ENCODE data around the gene NECTIN2.
"Not testable (repeated sequence)": the region's sequence is repeated elsewhere in the genome, so short reads cannot be mapped to it uniquely, and the experiment has no call there.

NECTIN2 gene

DNA sequence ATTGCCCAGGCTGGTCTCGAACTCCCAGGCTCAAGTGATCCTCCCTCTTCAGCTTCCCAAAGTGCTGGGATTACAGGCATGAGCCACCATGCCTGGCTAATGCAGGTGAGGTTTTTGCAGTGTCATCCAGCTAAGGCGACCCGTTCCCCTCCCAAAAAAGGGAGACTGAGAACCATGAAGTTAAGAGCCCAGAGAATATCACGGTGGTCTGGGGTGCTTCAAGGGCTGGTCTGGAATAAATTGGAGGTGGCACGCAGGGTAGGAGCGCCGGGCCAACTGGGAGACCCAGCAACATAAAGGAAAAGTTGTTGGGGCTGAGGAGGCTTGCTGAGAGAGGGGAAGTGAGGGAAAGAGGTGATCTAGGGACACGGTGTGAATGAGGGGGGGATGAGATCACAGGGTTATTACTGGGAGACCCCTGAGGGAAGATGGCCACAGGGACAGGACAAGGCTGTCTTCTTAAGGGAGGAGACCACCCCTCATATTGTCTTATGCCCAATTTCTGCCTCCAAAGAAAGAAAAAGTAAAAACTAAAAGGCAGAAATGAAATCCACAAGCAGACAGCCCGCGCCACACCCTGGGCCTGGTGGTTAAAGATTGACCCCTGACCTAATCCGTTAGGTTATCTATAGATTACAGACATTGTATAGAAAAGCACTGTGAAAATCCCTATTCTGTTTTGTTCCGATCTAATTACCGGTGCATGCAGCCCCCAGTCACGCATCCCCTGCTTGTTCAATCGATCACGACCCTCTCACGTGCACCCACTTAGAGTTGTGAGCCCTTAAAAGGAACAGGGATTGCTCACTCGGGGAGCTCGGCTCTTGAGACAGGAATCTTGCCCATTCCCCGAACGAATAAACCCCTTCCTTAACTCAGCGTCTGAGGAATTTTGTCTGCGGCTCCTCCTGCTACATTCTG lies 67.7 kb downstream of the NECTIN2 start:
- H3K27ac Mint-ChIP-seq (ENCODE audit: low read depth); ATAC-seq (replicated peaks; ENCODE audit: extremely low read depth, poor library complexity, severe bottlenecking): not testable (repeated sequence)

DNA sequence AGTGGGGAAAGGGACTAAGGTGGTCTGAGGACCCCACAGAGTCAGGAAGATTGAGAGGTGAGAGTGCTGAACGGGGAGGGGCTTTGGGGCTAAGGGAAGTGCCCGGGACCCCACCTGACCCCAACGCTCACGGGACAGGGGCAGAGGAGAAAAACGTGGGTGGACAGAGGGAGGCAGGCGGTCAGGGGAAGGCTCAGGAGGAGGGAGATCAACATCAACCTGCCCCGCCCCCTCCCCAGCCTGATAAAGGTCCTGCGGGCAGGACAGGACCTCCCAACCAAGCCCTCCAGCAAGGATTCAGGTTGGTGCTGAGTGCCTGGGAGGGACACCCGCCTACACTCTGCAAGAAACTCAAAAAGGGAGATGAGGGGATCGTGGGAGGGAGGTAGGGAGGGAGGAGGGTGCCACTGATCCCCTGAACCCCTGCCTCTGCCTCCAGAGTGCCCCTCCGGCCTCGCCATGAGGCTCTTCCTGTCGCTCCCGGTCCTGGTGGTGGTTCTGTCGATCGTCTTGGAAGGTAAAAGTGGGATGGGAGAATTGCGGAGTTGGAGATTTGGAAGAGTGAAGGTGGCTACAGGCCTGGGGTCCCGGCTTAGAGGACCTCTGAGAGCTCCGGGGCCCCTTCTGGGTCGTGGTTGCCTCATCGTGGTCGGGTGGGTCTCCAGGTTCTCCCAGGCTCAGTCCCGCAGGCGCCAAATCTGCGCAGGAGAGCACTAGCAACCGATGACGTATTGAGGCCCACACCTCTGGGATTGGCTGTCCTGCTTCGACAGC lies 68.5 kb downstream of the NECTIN2 start, which contains the start of gene APOC1:
Gene APOC1 (plus strand): TSS at position 176 of the 774 bp plus-strand sequence. CDS start 284 bp downstream, at position 460.
- not testable (repeated sequence) for H3K36me3 Mint-ChIP-seq (ENCODE audit: insufficient read depth); H3K27ac Mint-ChIP-seq (ENCODE audit: low read depth); H3K9me3 Mint-ChIP-seq
- Mint-ChIP-seq H3K4me1 (peaks cover 11% of the 10 kb centered on the region), H3K27me3 (peaks cover 46% of the 10 kb centered on the region), H3K4me3 (peak within 1 kb of the TSS; percentile 84)
- ATAC-seq (replicated peaks; ENCODE audit: extremely low read depth, poor library complexity, severe bottlenecking) (peak; percentile 83), DNase-seq (ENCODE audit: low spot score in 2 of 2) (peak; percentile 45 to 49)

More for the DNA sequence above, 67.7 kb downstream of the NECTIN2 start:
- not testable (repeated sequence) for H3K9me3 Mint-ChIP-seq; H3K36me3 Mint-ChIP-seq (ENCODE audit: insufficient read depth); DNase-seq (ENCODE audit: low spot score in 2 of 2)
- Mint-ChIP-seq H3K27me3 (peaks cover 46% of the 10 kb centered on the region), H3K4me1 (peaks cover 11% of the 10 kb centered on the region), H3K4me3 (peak overlapping the region; percentile 84)

DNA sequence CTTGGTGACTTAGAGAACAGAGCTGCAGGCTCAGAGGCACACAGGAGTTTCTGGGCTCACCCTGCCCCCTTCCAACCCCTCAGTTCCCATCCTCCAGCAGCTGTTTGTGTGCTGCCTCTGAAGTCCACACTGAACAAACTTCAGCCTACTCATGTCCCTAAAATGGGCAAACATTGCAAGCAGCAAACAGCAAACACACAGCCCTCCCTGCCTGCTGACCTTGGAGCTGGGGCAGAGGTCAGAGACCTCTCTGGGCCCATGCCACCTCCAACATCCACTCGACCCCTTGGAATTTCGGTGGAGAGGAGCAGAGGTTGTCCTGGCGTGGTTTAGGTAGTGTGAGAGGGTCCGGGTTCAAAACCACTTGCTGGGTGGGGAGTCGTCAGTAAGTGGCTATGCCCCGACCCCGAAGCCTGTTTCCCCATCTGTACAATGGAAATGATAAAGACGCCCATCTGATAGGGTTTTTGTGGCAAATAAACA lies 78.2 kb downstream of the NECTIN2 start:
- Mint-ChIP-seq H3K9me3 (no peaks in the 10 kb centered on the region), H3K4me1 (peaks cover 6% of the 10 kb centered on the region), H3K36me3 (ENCODE audit: insufficient read depth) (no peaks in the 10 kb centered on the region), H3K27ac (ENCODE audit: low read depth) (no peak overlapping the region), H3K4me3 (no peak overlapping the region), H3K27me3 (peaks cover 36% of the 10 kb centered on the region)
- DNase-seq (ENCODE audit: low spot score in 2 of 2) (no peak), ATAC-seq (replicated peaks; ENCODE audit: extremely low read depth, poor library complexity, severe bottlenecking) (no peak)

DNA sequence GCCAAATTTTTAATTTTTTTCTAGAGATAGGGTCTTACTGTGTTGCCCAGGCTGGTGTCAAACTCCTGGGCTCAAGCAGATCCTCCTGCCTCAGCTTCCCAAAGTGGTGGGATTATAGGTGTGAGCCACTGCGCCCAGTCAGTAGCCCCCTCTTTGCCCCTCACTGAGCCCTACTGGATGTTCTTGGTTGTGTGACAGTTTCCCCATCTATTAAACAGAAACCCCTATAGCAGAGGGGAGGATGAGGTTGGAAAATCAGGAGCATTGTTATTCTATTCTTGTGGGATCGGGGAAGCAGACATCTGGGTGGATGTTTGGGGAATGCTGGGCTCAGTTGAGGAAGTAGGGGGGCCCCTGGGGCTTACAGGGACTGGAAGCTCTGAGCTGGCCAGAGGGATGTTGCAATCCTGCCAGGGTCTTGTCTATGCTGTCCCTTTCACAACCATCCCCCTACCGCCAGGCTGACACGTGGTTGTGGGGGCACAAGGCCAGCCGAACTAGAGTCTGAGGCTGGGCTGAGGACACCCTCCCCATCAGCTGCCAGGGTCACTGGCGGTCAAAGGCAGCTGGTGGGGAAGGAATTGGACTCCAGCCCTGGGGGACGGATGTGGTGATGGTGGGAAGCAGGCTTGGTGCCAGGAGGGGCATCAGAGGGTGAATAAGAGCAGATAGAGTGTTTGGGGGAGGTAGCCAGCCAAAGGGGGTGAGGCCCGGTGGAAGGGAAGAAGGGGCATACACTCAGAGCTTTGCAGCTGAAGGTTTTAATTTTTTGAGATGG lies 79.2 kb downstream of the NECTIN2 start:
- Mint-ChIP-seq H3K36me3 (ENCODE audit: insufficient read depth) (no peaks in the 10 kb centered on the region), H3K27ac (ENCODE audit: low read depth) (no peak overlapping the region), H3K27me3 (peaks cover 36% of the 10 kb centered on the region), H3K4me3 (no peak overlapping the region), H3K4me1 (peaks cover 6% of the 10 kb centered on the region), H3K9me3 (no peaks in the 10 kb centered on the region)
- ATAC-seq (replicated peaks; ENCODE audit: extremely low read depth, poor library complexity, severe bottlenecking) = no peak
- no peak for DNase-seq (ENCODE audit: low spot score in 2 of 2)

DNA sequence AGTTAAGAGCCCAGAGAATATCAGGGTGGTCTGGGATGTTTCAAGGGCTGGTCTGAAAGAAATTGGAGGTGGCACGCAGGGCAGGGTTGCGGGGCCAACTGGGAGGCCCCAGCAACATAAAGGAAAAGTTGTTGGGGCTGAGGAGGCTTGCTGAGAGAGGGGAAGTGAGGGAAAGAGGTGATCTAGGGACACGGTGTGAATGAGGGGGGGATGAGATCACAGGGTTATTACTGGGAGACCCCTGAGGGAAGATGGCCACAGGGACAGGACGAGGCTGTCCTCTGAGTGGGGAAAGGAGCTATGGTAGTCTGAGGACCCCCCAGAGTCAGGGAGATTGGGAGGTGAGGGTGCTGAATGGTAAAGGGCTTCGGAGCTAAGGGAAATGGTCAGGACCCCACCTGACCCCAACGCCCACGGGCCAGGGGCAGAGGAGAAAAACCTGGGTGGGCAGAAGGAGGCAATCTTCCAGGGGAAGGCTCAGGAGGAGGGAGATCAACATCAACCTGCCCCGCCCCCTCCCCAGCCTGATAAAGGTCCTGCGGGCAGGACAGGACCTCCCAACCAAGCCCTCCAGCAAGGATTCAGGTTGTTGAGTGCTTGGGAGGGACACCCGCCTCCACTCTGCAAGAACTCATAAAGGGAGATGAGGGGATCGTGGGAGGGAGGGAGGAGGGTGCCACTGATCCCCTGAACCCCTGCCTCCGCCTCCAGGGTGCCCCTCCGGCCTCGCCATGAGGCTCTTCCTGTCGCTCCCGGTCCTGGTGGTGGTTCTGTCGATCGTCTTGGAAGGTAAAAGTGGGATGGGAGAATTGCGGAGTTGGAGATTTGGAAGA lies 80.4 kb downstream of the NECTIN2 start:
- ATAC-seq (replicated peaks; ENCODE audit: extremely low read depth, poor library complexity, severe bottlenecking); H3K4me3 Mint-ChIP-seq; H3K27ac Mint-ChIP-seq (ENCODE audit: low read depth); DNase-seq (ENCODE audit: low spot score in 2 of 2); H3K9me3 Mint-ChIP-seq; H3K4me1 Mint-ChIP-seq; H3K36me3 Mint-ChIP-seq (ENCODE audit: insufficient read depth): not testable (repeated sequence)
- peaks cover 36% of the 10 kb centered on the region for H3K27me3 Mint-ChIP-seq

DNA sequence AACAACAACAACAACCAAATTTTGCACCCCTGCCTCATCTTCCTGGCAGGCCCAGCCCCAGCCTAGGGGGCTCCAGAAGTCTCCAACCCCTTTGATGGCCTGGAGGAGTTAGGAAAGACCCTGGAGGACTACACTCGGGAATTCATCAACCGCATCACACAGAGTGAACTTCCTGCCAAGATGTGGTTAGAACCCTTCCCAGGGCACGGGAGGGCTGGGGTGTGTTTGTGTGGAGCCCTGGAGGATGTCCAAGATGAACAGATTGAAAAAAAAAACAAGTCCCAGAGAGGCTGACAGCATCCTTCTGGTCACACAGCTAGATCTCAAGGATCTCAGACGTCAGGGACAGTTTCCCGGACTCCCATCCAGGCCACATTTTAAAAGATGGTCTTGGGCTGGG lies 81.6 kb downstream of the NECTIN2 start:
- H3K27ac Mint-ChIP-seq (ENCODE audit: low read depth) = no peak overlapping the region
- H3K36me3 Mint-ChIP-seq (ENCODE audit: insufficient read depth) = no peaks in the 10 kb centered on the region
- ATAC-seq (replicated peaks; ENCODE audit: extremely low read depth, poor library complexity, severe bottlenecking) (no peak), DNase-seq (ENCODE audit: low spot score in 2 of 2) (no peak)
- H3K4me3 Mint-ChIP-seq = no peak overlapping the region
- peaks cover 6% of the 10 kb centered on the region for H3K4me1 Mint-ChIP-seq
- no peaks in the 10 kb centered on the region for H3K9me3 Mint-ChIP-seq
- peaks cover 33% of the 10 kb centered on the region for H3K27me3 Mint-ChIP-seq

DNA sequence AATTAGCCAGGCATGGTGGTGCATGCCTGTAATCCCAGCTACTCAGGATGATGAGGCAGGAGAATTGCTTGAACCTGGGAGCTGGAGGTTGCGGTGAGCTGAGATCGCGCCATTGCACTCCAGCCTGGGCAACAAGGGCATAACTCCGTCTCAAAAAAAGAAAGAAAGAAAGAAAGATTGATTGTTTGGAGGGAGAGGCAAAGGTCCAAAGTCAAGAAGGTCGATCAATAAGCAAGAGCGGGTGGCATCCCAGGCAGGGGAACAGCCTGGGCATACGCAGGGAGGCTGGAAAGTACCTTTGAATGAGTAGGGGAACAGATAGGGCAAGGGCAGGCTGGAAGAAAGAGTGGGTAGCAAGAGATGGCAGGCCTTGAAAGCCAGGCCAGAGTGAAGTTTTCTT lies 84.0 kb downstream of the NECTIN2 start:
- Mint-ChIP-seq H3K36me3 (ENCODE audit: insufficient read depth) (no peaks in the 10 kb centered on the region), H3K4me1 (peaks cover 6% of the 10 kb centered on the region), H3K9me3 (no peaks in the 10 kb centered on the region), H3K27ac (ENCODE audit: low read depth) (no peak overlapping the region), H3K4me3 (no peak overlapping the region), H3K27me3 (peaks cover 23% of the 10 kb centered on the region)
- ATAC-seq (replicated peaks; ENCODE audit: extremely low read depth, poor library complexity, severe bottlenecking) (no peak), DNase-seq (ENCODE audit: low spot score in 2 of 2) (no peak)

DNA sequence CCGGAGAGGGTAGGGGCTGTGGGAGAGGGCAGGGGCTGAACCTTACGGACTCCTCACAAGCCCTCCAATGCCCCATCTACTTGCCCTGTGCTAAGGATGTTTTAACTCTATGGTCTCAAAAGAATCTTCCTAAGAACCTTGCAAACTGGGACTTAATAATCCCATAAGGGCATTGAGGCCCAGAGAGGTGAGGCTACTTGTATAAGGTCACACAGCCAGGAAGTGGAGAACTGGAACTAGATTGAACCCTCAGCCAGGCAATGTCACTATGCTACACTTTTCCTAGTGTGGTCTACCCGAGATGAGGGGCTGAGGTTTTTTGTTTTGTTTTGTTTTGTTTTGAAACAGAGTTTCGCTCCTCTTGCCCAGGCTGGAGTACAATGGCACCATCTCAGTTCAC lies 85.4 kb downstream of the NECTIN2 start:
- no peak for ATAC-seq (replicated peaks; ENCODE audit: extremely low read depth, poor library complexity, severe bottlenecking)
- peaks cover 9% of the 10 kb centered on the region for H3K27me3 Mint-ChIP-seq
- H3K9me3 Mint-ChIP-seq = no peaks in the 10 kb centered on the region
- no peak overlapping the region for H3K4me3 Mint-ChIP-seq
- H3K36me3 Mint-ChIP-seq (ENCODE audit: insufficient read depth) = no peaks in the 10 kb centered on the region
- no peak overlapping the region for H3K27ac Mint-ChIP-seq (ENCODE audit: low read depth)
- peaks cover 6% of the 10 kb centered on the region for H3K4me1 Mint-ChIP-seq
- DNase-seq (ENCODE audit: low spot score in 2 of 2) = no peak
